ENCODE results near the gene TMC6.

GRCh38 chr17:78133179-78133951 is 4.8 kb upstream of the TMC6 start:
- TF ChIP-seq CTCF (IDR thresholded peaks at IDR 0.05) (no peak), POLR2AphosphoS5 (IDR thresholded peaks at IDR 0.05; ENCODE audit: low read depth, low read length) (no peak), TCF7L2 (IDR thresholded peaks at IDR 0.05; ENCODE audit: low read depth, low read length) (no peak), SIN3A (IDR thresholded peaks at IDR 0.05; ENCODE audit: borderline replicate concordance, insufficient read depth, low read depth, low read length) (no peak)
